Breast epithelium (tissue), 4 donors: ENCODE results near the gene SHCBP1. TPM values are rescaled to one million over a fixed set of nuclear protein-coding genes. Genes with fewer than 3 reads are reported as not detected.
"Not testable (repeated sequence)": the region's sequence is repeated elsewhere in the genome, so short reads cannot be mapped to it uniquely, and the experiment has no call there.

Experiments
- DNase-seq, 2 donors: peaks; one replicate each; pipeline ENCODE4 v3.0.0-alpha.2; 2019; ENCODE audit warnings: low spot score in 2 of 2
- H3K27ac ChIP-seq, 2 donors: fragments of 200-600 bp; sonication (generic) in 1 of 2; one replicate each; pipeline ENCODE4 v1.5.1; 2016 to 2019; ENCODE audit warnings: mild to moderate bottlenecking in 1 of 2
- H3K27me3 ChIP-seq, 2 donors: fragments of 200-600 bp; sonication (generic) in 1 of 2; one replicate each; pipeline versions ENCODE4 v1.5.1 to v1.6.0; 2017 to 2019; ENCODE audit warnings: control low read depth in 1 of 2, mild to moderate bottlenecking in 1 of 2
- H3K36me3 ChIP-seq: fragments of 200-600 bp; one replicate; pipeline ENCODE4 v1.5.1; 2019
- H3K4me1 ChIP-seq, 2 donors: fragments of 200-600 bp; sonication (generic); one replicate each; pipeline ENCODE4 v1.5.1; 2016 to 2019; ENCODE audit warnings: control low read depth in 1 of 2
- H3K4me3 ChIP-seq, 3 donors: fragments of 200-600 bp; sonication (generic); 1 replicate in 2 of 3; 2 replicates in 1 of 3; pipeline ENCODE4 v1.5.1; 2016 to 2019; ENCODE audit warnings: mild to moderate bottlenecking in 3 of 3, moderate library complexity in 2 of 3
- H3K9me3 ChIP-seq, 2 donors: fragments of 200-600 bp; sonication (generic) in 1 of 2; one replicate each; pipeline ENCODE4 v1.5.1; 2016 to 2019; ENCODE audit warnings: control low read depth in 1 of 2
- CTCF ChIP-seq, 3 donors: fragments of 450-650 bp; IDR thresholded peaks; one replicate each; pipeline ENCODE4 v1.5.1; 2016 to 2017; ENCODE audit warnings: antibody characterized with exemption in 3 of 3, mild to moderate bottlenecking in 3 of 3, moderate library complexity in 3 of 3
- POLR2A ChIP-seq: fragments of 450-650 bp; IDR thresholded peaks from one replicate; pipeline ENCODE4 v1.6.1; 2016; ENCODE audit warnings: antibody characterized with exemption, mild to moderate bottlenecking, moderate library complexity
- POLR2AphosphoS5 ChIP-seq, 3 donors: sonication (generic); formaldehyde crosslinking; IDR thresholded peaks; one replicate each; pipeline ENCODE4 v1.6.1; 2017; ENCODE audit warnings: antibody characterized with exemption in 3 of 3
- intact Hi-C: fragments of 100-400 bp; cut with DNase I; formaldehyde crosslinking; loops from one replicate; pipeline ENCODE4 v1.15.1; 2023; ENCODE audit warnings: low total_unique reads
- total RNA-seq, 3 donors: library from RNA; depleted of rRNA; stranded (reverse); fragments of >200 nt; gene quantifications; one replicate each; pipeline ENCODE4 v1.1.0, GENCODE V29; 2016

Gene SHCBP1
- total RNA-seq, 3 donors from 2014 or later, result 0.33 to 0.96 (median 0.44) TPM

DNA sequence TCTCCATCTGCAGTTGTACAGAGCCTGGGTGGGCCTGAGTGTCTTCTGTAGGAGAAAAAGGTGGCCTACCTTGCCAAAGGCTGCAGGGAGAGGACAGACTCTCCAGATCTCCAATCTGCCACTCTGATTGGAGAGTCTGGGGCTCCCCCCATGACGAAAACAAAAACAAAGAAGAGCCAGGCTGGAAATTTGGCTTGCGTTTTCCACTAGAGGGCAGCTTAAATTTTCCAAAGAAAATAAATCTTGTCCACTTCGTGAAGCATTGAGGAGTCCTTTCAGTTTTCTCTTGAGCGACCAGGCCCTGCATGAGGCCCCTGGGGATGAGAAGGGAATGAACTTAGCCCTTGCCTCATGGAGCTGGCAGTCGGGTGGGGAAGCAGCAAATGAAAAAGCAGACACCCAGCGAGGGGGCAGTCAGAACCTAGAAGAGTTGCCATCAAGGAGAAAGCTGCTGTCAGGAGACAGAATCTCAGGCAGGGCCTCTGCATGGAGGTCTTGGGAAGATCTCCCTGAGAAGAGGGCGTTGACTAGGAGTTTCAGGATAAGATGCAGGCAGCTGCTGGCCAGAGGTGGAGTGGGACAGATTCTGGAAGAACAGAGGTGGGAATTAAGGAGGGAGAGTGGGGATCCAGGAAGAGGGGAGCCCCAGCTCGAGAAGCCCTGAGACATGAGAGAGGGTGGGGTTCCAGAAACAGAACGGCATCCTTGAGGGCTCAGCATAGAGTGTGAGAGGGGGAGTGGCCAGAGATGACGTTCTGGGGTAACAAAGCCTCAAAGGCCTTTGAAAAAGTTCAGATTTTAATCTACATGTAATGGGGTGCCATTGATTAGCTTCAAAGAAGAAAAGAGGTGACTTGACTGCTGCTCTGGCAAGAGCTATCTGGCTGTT, 8.4 kb upstream of the SHCBP1 start:
- TF ChIP-seq POLR2AphosphoS5 (IDR thresholded peaks at IDR 0.05) (no peak), CTCF (IDR thresholded peaks at IDR 0.05) (no peak), POLR2A (no peak)
- Histone ChIP-seq H3K4me1 (no peaks in the 10 kb centered on the region), H3K36me3 (no peaks in the 10 kb centered on the region), H3K4me3 (peak overlapping the region in 1 of 3 donors; percentile 8), H3K27me3 (no peaks in the 10 kb centered on the region), H3K9me3 (no peaks in the 10 kb centered on the region), H3K27ac (no peak overlapping the region)
- intact Hi-C loops, result no loop called here
- DNase-seq, result no peak

DNA sequence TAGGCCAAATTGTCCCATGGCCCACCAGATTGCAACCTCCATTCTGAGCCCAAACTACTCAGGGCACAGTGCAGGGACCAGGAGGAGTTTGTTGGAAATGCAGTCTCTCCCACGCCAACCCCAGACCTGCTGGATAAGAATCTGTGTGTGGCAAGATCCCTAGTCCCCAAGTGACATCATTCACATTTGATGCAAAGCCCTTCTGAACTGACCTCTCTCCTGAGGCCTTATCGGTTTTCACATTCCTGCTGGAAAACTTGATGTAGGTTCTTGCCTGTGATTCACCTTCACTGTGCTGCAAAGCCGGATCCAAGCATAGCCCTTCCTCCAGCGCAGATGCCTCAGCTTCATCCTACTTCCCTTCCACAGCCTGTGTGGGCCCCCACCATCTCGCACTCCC, 6.6 kb upstream of the SHCBP1 start:
- DNase-seq, result no peak
- Histone ChIP-seq H3K27me3 (no peaks in the 10 kb centered on the region), H3K27ac (no peak overlapping the region), H3K4me3 (no peak overlapping the region), H3K4me1 (no peaks in the 10 kb centered on the region), H3K9me3 (no peaks in the 10 kb centered on the region), H3K36me3 (no peaks in the 10 kb centered on the region)
- intact Hi-C loops, result no loop called here
- TF ChIP-seq POLR2A (no peak), CTCF (IDR thresholded peaks at IDR 0.05) (no peak), POLR2AphosphoS5 (IDR thresholded peaks at IDR 0.05) (no peak)

DNA sequence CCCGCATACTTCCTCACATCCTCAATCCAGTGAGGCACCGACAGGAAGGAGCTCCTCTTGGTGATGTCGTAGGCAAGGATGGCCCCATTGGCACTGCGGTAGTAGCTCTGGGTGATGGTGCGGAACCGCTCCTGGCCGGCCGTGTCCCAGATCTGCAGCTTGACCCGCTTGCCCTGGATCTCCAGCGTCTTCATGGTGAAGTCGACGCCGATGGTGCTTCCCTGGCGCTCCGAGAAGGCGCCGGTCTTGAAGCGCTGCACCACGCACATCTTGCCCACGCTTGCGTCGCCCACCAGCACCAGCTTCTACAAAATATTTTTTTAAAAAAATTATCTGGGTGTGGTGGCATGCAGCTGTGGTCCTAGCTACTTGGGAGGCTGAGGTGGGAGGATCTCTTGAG, 5.5 kb upstream of the SHCBP1 start:
- H3K36me3 ChIP-seq, H3K4me1 ChIP-seq, H3K4me3 ChIP-seq, DNase-seq, H3K27ac ChIP-seq, H3K27me3 ChIP-seq, H3K9me3 ChIP-seq, intact Hi-C loops: not testable (repeated sequence)

- H3K27ac ChIP-seq, intact Hi-C loops, H3K4me1 ChIP-seq, DNase-seq, H3K9me3 ChIP-seq, H3K4me3 ChIP-seq, H3K27me3 ChIP-seq, H3K36me3 ChIP-seq: not testable (repeated sequence)
Observed at GRCh38 chr16:46624862-46625261, 3.7 kb upstream of the SHCBP1 start.

DNA sequence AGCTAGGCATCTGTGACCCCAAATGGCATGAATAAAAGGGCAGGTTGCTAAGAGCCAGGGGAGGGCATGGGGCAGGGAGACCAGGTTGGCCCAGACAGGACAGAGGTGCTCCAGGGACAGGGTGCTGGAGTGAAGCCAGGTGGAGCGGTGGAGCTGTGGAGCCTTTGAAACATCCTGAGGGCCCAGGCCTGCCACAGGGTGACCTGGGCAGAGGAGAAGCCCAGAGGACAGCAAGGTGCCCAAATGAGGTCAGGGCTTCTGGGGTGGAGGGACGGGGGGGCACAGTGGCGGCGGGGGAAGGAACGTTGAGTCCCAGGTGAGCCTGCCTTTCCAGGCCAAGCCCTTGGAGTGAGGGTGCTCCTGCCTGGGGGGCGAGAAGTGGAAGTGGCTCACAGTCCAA, 2.5 kb upstream of the SHCBP1 start:
- intact Hi-C loops, H3K27ac ChIP-seq, H3K9me3 ChIP-seq, H3K4me1 ChIP-seq, H3K36me3 ChIP-seq, H3K4me3 ChIP-seq, DNase-seq, H3K27me3 ChIP-seq: not testable (repeated sequence)

- H3K27me3 ChIP-seq, H3K27ac ChIP-seq, H3K4me1 ChIP-seq, H3K4me3 ChIP-seq, DNase-seq, H3K9me3 ChIP-seq, H3K36me3 ChIP-seq, intact Hi-C loops: not testable (repeated sequence)
Observed at GRCh38 chr16:46623246-46623645, 2.1 kb upstream of the SHCBP1 start.

- H3K4me1 ChIP-seq, result no peaks in the 10 kb centered on the region
- no peak for TF ChIP-seq CTCF (IDR thresholded peaks at IDR 0.05)
- no peak for TF ChIP-seq POLR2A
- no peak for TF ChIP-seq POLR2AphosphoS5 (IDR thresholded peaks at IDR 0.05)
- intact Hi-C loops, result no loop called here
- H3K9me3 ChIP-seq, result no peaks in the 10 kb centered on the region
- H3K27ac ChIP-seq, result no peak overlapping the region
- no peak overlapping the region for H3K4me3 ChIP-seq
- H3K36me3 ChIP-seq, result no peaks in the 10 kb centered on the region
- DNase-seq, result no peak
- no peaks in the 10 kb centered on the region for H3K27me3 ChIP-seq
Observed at GRCh38 chr16:46621934-46622676, 926 bp upstream of the SHCBP1 start.
